Measurements from ENCODE around the gene EFCAB13. TPM values are rescaled to one million over a fixed set of nuclear protein-coding genes. Genes with fewer than 3 reads are reported as not detected.

The EFCAB13 gene
- total RNA-seq, 2 experiments from 2014 or later, result 4.6 to 7.8 TPM

GRCh38 chr17:47298712-47299111 is 25.0 kb upstream of the EFCAB13 start:
- Mint-ChIP-seq H3K27me3 (peaks cover 2% of the 10 kb centered on the region), H3K4me1 (ENCODE audit: low read depth) (peaks cover 17% of the 10 kb centered on the region), H3K9me3 (peaks cover 11% of the 10 kb centered on the region), H3K36me3 (no peaks in the 10 kb centered on the region), H3K4me3 (no peak overlapping the region), H3K27ac (no peak overlapping the region)
- ChIA-PET CTCF (no interaction called here), POLR2A (no interaction called here)
- no peak for DNase-seq
- intact Hi-C loops (cut with micrococcal nuclease), result no loop called here

- H3K27ac Mint-ChIP-seq, result no peak overlapping the region
Measured at GRCh38 chr17:47299239-47299910, 24.4 kb upstream of the EFCAB13 start.

GRCh38 chr17:47300718-47301117 is 23.0 kb upstream of the EFCAB13 start:
- no peak overlapping the region for H3K27ac Mint-ChIP-seq
- intact Hi-C loops (cut with micrococcal nuclease), result no loop called here
- DNase-seq, result no peak
- no peaks in the 10 kb centered on the region for H3K36me3 Mint-ChIP-seq
- H3K4me1 Mint-ChIP-seq (ENCODE audit: low read depth), result peaks cover 25% of the 10 kb centered on the region
- H3K27me3 Mint-ChIP-seq, result peaks cover 2% of the 10 kb centered on the region
- peaks cover 11% of the 10 kb centered on the region for H3K9me3 Mint-ChIP-seq
- ChIA-PET CTCF (interaction anchor here (1.5 to 2.4 kb wide), 2 partner anchors 12 to 14 kb away, joined by 3 to 12 read pairs; no protein-coding TSS in a partner anchor), POLR2A (interaction anchor here (1.0 kb wide), 1 partner anchor 14 kb away, joined by 3 read pairs; no protein-coding TSS in a partner anchor)
- H3K4me3 Mint-ChIP-seq, result no peak overlapping the region

More at GRCh38 chr17:47299239-47299910, 24.4 kb upstream of the EFCAB13 start:
- ChIA-PET POLR2A (interaction anchor here (1.0 kb wide), 1 partner anchor 13 kb away, joined by 3 read pairs; no protein-coding TSS in a partner anchor), CTCF (interaction anchor here (2.4 kb wide), 1 partner anchor 16 kb away, joined by 12 read pairs; no protein-coding TSS in a partner anchor)
- peaks cover 11% of the 10 kb centered on the region for H3K9me3 Mint-ChIP-seq
- intact Hi-C loops (cut with micrococcal nuclease), result no loop called here
- peaks cover 17% of the 10 kb centered on the region for H3K4me1 Mint-ChIP-seq (ENCODE audit: low read depth)
- no peaks in the 10 kb centered on the region for H3K36me3 Mint-ChIP-seq
- no peak overlapping the region for H3K4me3 Mint-ChIP-seq
- peaks cover 2% of the 10 kb centered on the region for H3K27me3 Mint-ChIP-seq
- no peak for DNase-seq

- peak; percentile 53 for DNase-seq
- Mint-ChIP-seq H3K9me3 (peaks cover 11% of the 10 kb centered on the region), H3K4me3 (no peak overlapping the region), H3K36me3 (no peaks in the 10 kb centered on the region), H3K27ac (no peak overlapping the region), H3K4me1 (ENCODE audit: low read depth) (peaks cover 26% of the 10 kb centered on the region), H3K27me3 (peaks cover 2% of the 10 kb centered on the region)
- POLR2A ChIA-PET, result no interaction called here
- intact Hi-C loops (cut with micrococcal nuclease), result no loop called here
- CTCF ChIA-PET, result interaction anchor here (1.5 to 2.4 kb wide), 2 partner anchors 11 to 14 kb away, joined by 3 to 12 read pairs; no protein-coding TSS in a partner anchor
Measured at GRCh38 chr17:47301161-47301560, 22.6 kb upstream of the EFCAB13 start.

GRCh38 chr17:47301831-47302230 is 21.9 kb upstream of the EFCAB13 start:
- no peaks in the 10 kb centered on the region for H3K27me3 Mint-ChIP-seq
- H3K27ac Mint-ChIP-seq, result no peak overlapping the region
- H3K4me3 Mint-ChIP-seq, result no peak overlapping the region
- ChIA-PET POLR2A (no interaction called here), CTCF (interaction anchor here (1.0 kb wide), 1 partner anchor 13 kb away, joined by 3 read pairs; no protein-coding TSS in a partner anchor)
- H3K9me3 Mint-ChIP-seq, result peaks cover 11% of the 10 kb centered on the region
- no peak for DNase-seq
- peaks cover 27% of the 10 kb centered on the region for H3K4me1 Mint-ChIP-seq (ENCODE audit: low read depth)
- no peaks in the 10 kb centered on the region for H3K36me3 Mint-ChIP-seq
- intact Hi-C loops (cut with micrococcal nuclease), result no loop called here

GRCh38 chr17:47304186-47304585 is 19.6 kb upstream of the EFCAB13 start:
- CTCF ChIA-PET, result no interaction called here
- H3K27me3 Mint-ChIP-seq, result no peaks in the 10 kb centered on the region
- H3K9me3 Mint-ChIP-seq, result peaks cover 11% of the 10 kb centered on the region
- no peak for DNase-seq
- no peak overlapping the region for H3K4me3 Mint-ChIP-seq
- intact Hi-C loops (cut with micrococcal nuclease), result no loop called here
- POLR2A ChIA-PET, result no interaction called here
- no peak overlapping the region for H3K27ac Mint-ChIP-seq
- peaks cover 27% of the 10 kb centered on the region for H3K4me1 Mint-ChIP-seq (ENCODE audit: low read depth)
- H3K36me3 Mint-ChIP-seq, result no peaks in the 10 kb centered on the region

GRCh38 chr17:47305302-47305923 is 18.3 kb upstream of the EFCAB13 start:
- Mint-ChIP-seq H3K4me3 (no peak overlapping the region), H3K27ac (no peak overlapping the region), H3K4me1 (ENCODE audit: low read depth) (peaks cover 24% of the 10 kb centered on the region), H3K27me3 (no peaks in the 10 kb centered on the region), H3K36me3 (no peaks in the 10 kb centered on the region), H3K9me3 (peaks cover 11% of the 10 kb centered on the region)
- ChIA-PET POLR2A (no interaction called here), CTCF (no interaction called here)
- DNase-seq, result peak; percentile 13
- intact Hi-C loops (cut with micrococcal nuclease), result no loop called here

GRCh38 chr17:47310186-47310733 is 13.5 kb upstream of the EFCAB13 start:
- no peak overlapping the region for H3K4me3 Mint-ChIP-seq
- no peaks in the 10 kb centered on the region for H3K9me3 Mint-ChIP-seq
- no peaks in the 10 kb centered on the region for H3K36me3 Mint-ChIP-seq
- no peaks in the 10 kb centered on the region for H3K27me3 Mint-ChIP-seq
- intact Hi-C loops (cut with micrococcal nuclease), result no loop called here
- POLR2A ChIA-PET, result no interaction called here
- H3K4me1 Mint-ChIP-seq (ENCODE audit: low read depth), result peaks cover 6% of the 10 kb centered on the region
- DNase-seq, result no peak
- CTCF ChIA-PET, result interaction anchor here (2.2 kb wide), 1 partner anchor 14 kb away, joined by 6 read pairs; the partner anchor contains the start of gene EFCAB13
- no peak overlapping the region for H3K27ac Mint-ChIP-seq

GRCh38 chr17:47311420-47311819 is 12.3 kb upstream of the EFCAB13 start:
- Mint-ChIP-seq H3K36me3 (no peaks in the 10 kb centered on the region), H3K27me3 (no peaks in the 10 kb centered on the region), H3K9me3 (no peaks in the 10 kb centered on the region), H3K27ac (no peak overlapping the region), H3K4me3 (no peak overlapping the region), H3K4me1 (ENCODE audit: low read depth) (no peaks in the 10 kb centered on the region)
- intact Hi-C loops (cut with micrococcal nuclease), result no loop called here
- ChIA-PET POLR2A (no interaction called here), CTCF (interaction anchor here (1.0 to 6.7 kb wide), 3 partner anchors 13 to 106 kb away, joined by 3 to 74 read pairs (median 6); partner anchors contain the start of gene EFCAB13)
- no peak for DNase-seq

- no peaks in the 10 kb centered on the region for H3K4me1 Mint-ChIP-seq (ENCODE audit: low read depth)
- no peaks in the 10 kb centered on the region for H3K9me3 Mint-ChIP-seq
- DNase-seq, result peak; percentile 40
- H3K27me3 Mint-ChIP-seq, result no peaks in the 10 kb centered on the region
- ChIA-PET POLR2A (no interaction called here), CTCF (interaction anchor here (0.6 to 6.7 kb wide), 24 partner anchors 9 to 278 kb away, joined by 3 to 74 read pairs (median 4); partner anchors contain the start of gene ITGB3)
- H3K36me3 Mint-ChIP-seq, result no peaks in the 10 kb centered on the region
- H3K27ac Mint-ChIP-seq, result no peak overlapping the region
- no peak overlapping the region for H3K4me3 Mint-ChIP-seq
- intact Hi-C loops (cut with micrococcal nuclease), result loop anchor here (1.0 to 5.0 kb wide), 4 partner anchors 9 to 373 kb away; no protein-coding TSS in a partner anchor
Measured at GRCh38 chr17:47315451-47316266, 8.1 kb upstream of the EFCAB13 start.

- CTCF ChIA-PET, result interaction anchor here (0.8 to 6.7 kb wide), 13 partner anchors 10 to 128 kb away, joined by 3 to 74 read pairs (median 5); partner anchors contain the start of gene ITGB3
- no peaks in the 10 kb centered on the region for H3K4me1 Mint-ChIP-seq (ENCODE audit: low read depth)
- no peak for DNase-seq
- peaks cover 4% of the 10 kb centered on the region for H3K9me3 Mint-ChIP-seq
- no peaks in the 10 kb centered on the region for H3K36me3 Mint-ChIP-seq
- intact Hi-C loops (cut with micrococcal nuclease), result loop anchor here (5.0 kb wide), 1 partner anchor 314 kb away; no protein-coding TSS in a partner anchor
- no peak overlapping the region for H3K27ac Mint-ChIP-seq
- H3K4me3 Mint-ChIP-seq, result no peak overlapping the region
- POLR2A ChIA-PET, result no interaction called here
- no peaks in the 10 kb centered on the region for H3K27me3 Mint-ChIP-seq
Measured at GRCh38 chr17:47316311-47316710, 7.4 kb upstream of the EFCAB13 start.
